Osteoblast (primary cell): ENCODE measurements around the gene TRIM40. TPM values are rescaled to one million over a fixed set of nuclear protein-coding genes. Genes with fewer than 3 reads are reported as not detected.

Source experiments
- DNase-seq: peaks from one replicate; pipeline ENCODE4 v3.0.0; 2011; ENCODE audit warnings: low spot score, mixed read lengths; ENCODE audit not compliant: insufficient read length; ENCODE audit errors: missing footprints
- H2AFZ ChIP-seq: 2 replicates; pipeline ENCODE4 v1.6.0; 2011; ENCODE audit warnings: mild to moderate bottlenecking, low read length
- H3K27ac ChIP-seq: 2 replicates; pipeline ENCODE4 v1.5.1; 2011; ENCODE audit warnings: mild to moderate bottlenecking, low read depth, low read length, moderate library complexity
- H3K27me3 ChIP-seq: 2 replicates; pipeline ENCODE4 v1.6.0; 2012; ENCODE audit warnings: mild to moderate bottlenecking, control low read depth, inconsistent platforms, low read length, moderate library complexity; ENCODE audit not compliant: insufficient read depth
- H3K36me3 ChIP-seq: 2 replicates; pipeline ENCODE4 v1.5.1; 2011; ENCODE audit warnings: mild to moderate bottlenecking, low read length, control low read depth, moderate library complexity; ENCODE audit not compliant: insufficient read depth
- H3K4me1 ChIP-seq: 2 replicates; pipeline ENCODE4 v1.5.1; 2011; ENCODE audit warnings: mild to moderate bottlenecking, low read length, control low read depth, moderate library complexity; ENCODE audit not compliant: insufficient read depth
- H3K4me2 ChIP-seq: 2 replicates; pipeline ENCODE4 v1.6.0; 2011; ENCODE audit warnings: mild to moderate bottlenecking, low read length; ENCODE audit not compliant: insufficient read depth
- H3K4me3 ChIP-seq: fragments of 200-600 bp; sonication (generic); 3 replicates; pipeline ENCODE4 v1.5.1; 2012; ENCODE audit warnings: mild to moderate bottlenecking, low read length, inconsistent platforms; ENCODE audit not compliant: insufficient read depth
- H3K79me2 ChIP-seq: 2 replicates; pipeline ENCODE4 v1.6.0; 2012; ENCODE audit warnings: mild to moderate bottlenecking, low read length, control low read depth, inconsistent platforms; ENCODE audit not compliant: insufficient read depth
- H3K9me3 ChIP-seq: 2 replicates; pipeline ENCODE4 v1.5.1; 2011; ENCODE audit warnings: low read depth, low read length, control low read depth
- H4K20me1 ChIP-seq: 2 replicates; pipeline ENCODE4 v1.6.0; 2012; ENCODE audit warnings: mild to moderate bottlenecking, low read length, control low read depth; ENCODE audit not compliant: insufficient read depth
- CTCF ChIP-seq: IDR thresholded peaks from 2 replicates; pipeline ENCODE4 v1.5.1; 2011; ENCODE audit warnings: mild to moderate bottlenecking, low read depth, low read length, moderate library complexity; ENCODE audit errors: extremely low read depth
- total RNA-seq: library from RNA; depleted of rRNA; stranded (reverse); fragments of >200 nt; gene quantifications from 2 replicates; pipeline ENCODE4 v1.2.3, GENCODE V29; 2012

Gene TRIM40
- total RNA-seq, 1 donor, result not detected

GRCh38 chr6:30121446-30122366, 14.2 kb upstream of the TRIM40 start:
- H3K4me2 ChIP-seq, result no peak overlapping the region
- no peak for DNase-seq
- no peaks in the 10 kb centered on the region for H4K20me1 ChIP-seq
- H3K9me3 ChIP-seq, result no peaks in the 10 kb centered on the region
- no peak overlapping the region for H2AFZ ChIP-seq
- no peak overlapping the region for H3K4me3 ChIP-seq
- H3K79me2 ChIP-seq, result no peaks in the 10 kb centered on the region
- H3K27ac ChIP-seq, result no peak overlapping the region
- H3K36me3 ChIP-seq, result no peaks in the 10 kb centered on the region
- H3K27me3 ChIP-seq, result peaks cover 16% of the 10 kb centered on the region
- H3K4me1 ChIP-seq, result peaks cover 5% of the 10 kb centered on the region
- no peak for TF ChIP-seq CTCF

DNA sequence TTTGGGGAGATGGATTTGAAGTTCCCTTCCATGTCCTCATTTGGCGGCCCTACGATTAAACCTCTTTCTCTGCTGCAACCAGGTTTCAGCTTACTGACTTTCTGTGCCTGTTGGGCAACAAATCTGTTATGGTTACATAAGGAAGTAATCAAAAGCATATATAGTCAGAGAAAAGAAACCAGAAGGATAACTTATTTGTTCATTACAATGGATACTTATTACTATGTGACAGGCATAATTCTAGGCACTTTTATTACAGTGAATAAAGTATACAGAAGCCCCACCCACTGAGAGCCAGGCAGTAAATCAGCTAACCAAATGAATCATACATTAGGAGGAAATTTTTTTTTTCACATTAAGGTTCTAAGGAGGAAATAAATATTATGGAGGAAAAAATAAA, 13.4 kb upstream of the TRIM40 start:
- Histone ChIP-seq H3K27me3 (peaks cover 24% of the 10 kb centered on the region), H3K4me3 (no peak overlapping the region), H3K79me2 (no peaks in the 10 kb centered on the region), H4K20me1 (no peaks in the 10 kb centered on the region), H3K27ac (no peak overlapping the region), H3K4me2 (no peak overlapping the region), H3K9me3 (no peaks in the 10 kb centered on the region), H2AFZ (no peak overlapping the region), H3K4me1 (peaks cover 5% of the 10 kb centered on the region), H3K36me3 (no peaks in the 10 kb centered on the region)
- DNase-seq, result no peak
- no peak for TF ChIP-seq CTCF

GRCh38 chr6:30127238-30128093, 8.5 kb upstream of the TRIM40 start:
- H2AFZ ChIP-seq, result no peak overlapping the region
- H3K9me3 ChIP-seq, result no peaks in the 10 kb centered on the region
- no peaks in the 10 kb centered on the region for H3K79me2 ChIP-seq
- H3K27me3 ChIP-seq, result peaks cover 71% of the 10 kb centered on the region
- H3K4me3 ChIP-seq, result no peak overlapping the region
- no peak for DNase-seq
- H3K4me1 ChIP-seq, result peaks cover 3% of the 10 kb centered on the region
- no peak overlapping the region for H3K4me2 ChIP-seq
- no peak overlapping the region for H3K27ac ChIP-seq
- no peaks in the 10 kb centered on the region for H3K36me3 ChIP-seq
- TF ChIP-seq CTCF, result no peak
- no peaks in the 10 kb centered on the region for H4K20me1 ChIP-seq
